HS-5 (cell line): Measurements from ENCODE around the gene ELP5.
A peak's percentile ranks its signal among the peaks of the same experiment; 100 is the strongest.

Experiments used
- DNase-seq: peaks from one replicate; pipeline ENCODE4 v3.0.0-alpha.2; 2012; ENCODE audit warnings: low read depth

The ELP5 gene

GRCh38 chr17:7285679-7286078 is 33.7 kb downstream of the ELP5 start:
- DNase-seq, result no peak

- DNase-seq, result no peak
These were observed 37.4 kb downstream of the ELP5 start for GRCh38 chr17:7289256-7290032.

- DNase-seq, result no peak
These were observed 38.2 kb downstream of the ELP5 start for GRCh38 chr17:7290166-7290565.

- no peak for DNase-seq
These were observed 38.7 kb downstream of the ELP5 start for GRCh38 chr17:7290685-7291084.

- DNase-seq, result no peak
These were observed 40.2 kb downstream of the ELP5 start for GRCh38 chr17:7292194-7292593.

GRCh38 chr17:7292729-7293128 is 40.7 kb downstream of the ELP5 start:
- no peak for DNase-seq

- no peak for DNase-seq
These were observed 41.1 kb downstream of the ELP5 start for GRCh38 chr17:7293159-7293558.

- DNase-seq, result no peak
These were observed 42.0 kb downstream of the ELP5 start for GRCh38 chr17:7293816-7294613.

- DNase-seq, result no peak
These were observed 42.7 kb downstream of the ELP5 start, which contains the start of gene YBX2 for GRCh38 chr17:7294614-7295153. YBX2 (minus strand) TSS chr17:7294639; CDS start chr17:7294500, 139 bp downstream.

- no peak for DNase-seq
These were observed 43.5 kb downstream of the ELP5 start for GRCh38 chr17:7295230-7296180.

GRCh38 chr17:7296189-7296861 is 44.3 kb downstream of the ELP5 start:
- DNase-seq, result no peak

GRCh38 chr17:7304179-7304578 is 52.2 kb downstream of the ELP5 start:
- DNase-seq, result no peak

GRCh38 chr17:7306911-7307685 is 55.1 kb downstream of the ELP5 start, which contains the start of gene EIF5A:
EIF5A (plus strand) TSS chr17:7307628; CDS start chr17:7309636, 2,008 bp downstream.
- peak; percentile 100 for DNase-seq

GRCh38 chr17:7307686-7308624 is 55.9 kb downstream of the ELP5 start:
- no peak for DNase-seq

- DNase-seq, result peak; percentile 76
These were observed 56.8 kb downstream of the ELP5 start for GRCh38 chr17:7308625-7309433.
